Fibroblast of pulmonary artery (primary cell): ENCODE results near the gene NPLOC4.

ENCODE experiments used
- DNase-seq: peaks from one replicate; pipeline ENCODE4 v3.0.0-alpha.2; 2010; ENCODE audit warnings: low read depth
- H3K4me3 ChIP-seq: replicated peaks from 2 replicates; pipeline ENCODE4 v1.5.1; 2011; ENCODE audit warnings: low read depth, mild to moderate bottlenecking, control low read depth, low read length, moderate library complexity
- TF ChIP-seq, protein P1 (sequence below): IDR thresholded peaks from 2 replicates; pipeline ENCODE4 v1.5.1; 2011; ENCODE audit warnings: mild to moderate bottlenecking, control low read depth, low read length, inconsistent platforms; ENCODE audit errors: missing control alignments

NPLOC4 gene

GRCh38 chr17:81514739-81515529 lies 122.0 kb downstream of the NPLOC4 start:
- H3K4me3 ChIP-seq: peak overlapping the region; percentile 76
- TF ChIP-seq, protein P1, sequence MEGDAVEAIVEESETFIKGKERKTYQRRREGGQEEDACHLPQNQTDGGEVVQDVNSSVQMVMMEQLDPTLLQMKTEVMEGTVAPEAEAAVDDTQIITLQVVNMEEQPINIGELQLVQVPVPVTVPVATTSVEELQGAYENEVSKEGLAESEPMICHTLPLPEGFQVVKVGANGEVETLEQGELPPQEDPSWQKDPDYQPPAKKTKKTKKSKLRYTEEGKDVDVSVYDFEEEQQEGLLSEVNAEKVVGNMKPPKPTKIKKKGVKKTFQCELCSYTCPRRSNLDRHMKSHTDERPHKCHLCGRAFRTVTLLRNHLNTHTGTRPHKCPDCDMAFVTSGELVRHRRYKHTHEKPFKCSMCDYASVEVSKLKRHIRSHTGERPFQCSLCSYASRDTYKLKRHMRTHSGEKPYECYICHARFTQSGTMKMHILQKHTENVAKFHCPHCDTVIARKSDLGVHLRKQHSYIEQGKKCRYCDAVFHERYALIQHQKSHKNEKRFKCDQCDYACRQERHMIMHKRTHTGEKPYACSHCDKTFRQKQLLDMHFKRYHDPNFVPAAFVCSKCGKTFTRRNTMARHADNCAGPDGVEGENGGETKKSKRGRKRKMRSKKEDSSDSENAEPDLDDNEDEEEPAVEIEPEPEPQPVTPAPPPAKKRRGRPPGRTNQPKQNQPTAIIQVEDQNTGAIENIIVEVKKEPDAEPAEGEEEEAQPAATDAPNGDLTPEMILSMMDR: no peak
- peak; percentile 83 for DNase-seq

DNA sequence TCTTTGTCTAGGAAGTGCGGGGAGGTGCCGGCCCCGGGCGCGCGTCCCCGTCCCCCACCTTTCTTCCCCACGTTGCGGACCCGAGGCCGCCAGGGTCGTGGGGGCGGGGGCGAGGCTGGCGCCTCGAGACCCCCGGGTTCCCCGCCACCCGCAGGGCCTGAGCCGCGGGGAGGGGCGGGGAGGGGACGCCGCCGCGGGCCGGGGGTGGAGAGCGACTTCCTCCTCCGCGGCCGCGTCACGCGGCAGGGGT lies 122.5 kb downstream of the NPLOC4 start:
- TF ChIP-seq, protein P1: no peak
- no peak for DNase-seq
- peak overlapping the region; percentile 76 for H3K4me3 ChIP-seq

GRCh38 chr17:81513753-81514488 lies 123.0 kb downstream of the NPLOC4 start:
- TF ChIP-seq, protein P1: no peak
- H3K4me3 ChIP-seq: peak overlapping the region; percentile 76
- peak; percentile 75 for DNase-seq

DNA sequence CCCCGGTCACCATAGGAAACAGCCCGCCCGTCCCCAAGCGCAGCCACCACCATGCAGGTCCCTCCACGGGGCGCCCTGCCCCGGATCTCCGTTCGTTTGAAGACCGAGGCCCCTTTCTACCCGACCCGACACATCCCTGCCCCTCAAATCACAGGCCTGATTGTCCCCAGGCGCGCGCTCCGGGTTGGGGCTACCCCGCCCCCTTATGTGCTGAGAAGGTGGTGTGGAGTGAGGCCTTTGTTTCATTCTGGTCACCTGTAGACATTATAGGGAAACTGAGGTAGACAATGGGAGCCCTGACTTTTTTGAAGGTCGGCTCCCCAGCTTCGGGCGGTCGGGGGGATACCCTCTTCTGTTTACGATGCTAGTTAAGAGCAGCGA lies 123.5 kb downstream of the NPLOC4 start:
- DNase-seq: peak; percentile 57

GRCh38 chr17:81512562-81513371 lies 124.1 kb downstream of the NPLOC4 start, which contains the start of gene ACTG1:
Gene ACTG1, minus strand, starts transcription at chr17:81512799. Its CDS starts 445 bp downstream, at chr17:81512354.
- peak within 1 kb of the TSS; percentile 95 for H3K4me3 ChIP-seq
- peak; percentile 94 for DNase-seq
- TF ChIP-seq, protein P1: no peak

More for the DNA sequence above, 123.5 kb downstream of the NPLOC4 start:
- peak overlapping the region; percentile 76 for H3K4me3 ChIP-seq
- TF ChIP-seq, protein P1: no peak

DNA sequence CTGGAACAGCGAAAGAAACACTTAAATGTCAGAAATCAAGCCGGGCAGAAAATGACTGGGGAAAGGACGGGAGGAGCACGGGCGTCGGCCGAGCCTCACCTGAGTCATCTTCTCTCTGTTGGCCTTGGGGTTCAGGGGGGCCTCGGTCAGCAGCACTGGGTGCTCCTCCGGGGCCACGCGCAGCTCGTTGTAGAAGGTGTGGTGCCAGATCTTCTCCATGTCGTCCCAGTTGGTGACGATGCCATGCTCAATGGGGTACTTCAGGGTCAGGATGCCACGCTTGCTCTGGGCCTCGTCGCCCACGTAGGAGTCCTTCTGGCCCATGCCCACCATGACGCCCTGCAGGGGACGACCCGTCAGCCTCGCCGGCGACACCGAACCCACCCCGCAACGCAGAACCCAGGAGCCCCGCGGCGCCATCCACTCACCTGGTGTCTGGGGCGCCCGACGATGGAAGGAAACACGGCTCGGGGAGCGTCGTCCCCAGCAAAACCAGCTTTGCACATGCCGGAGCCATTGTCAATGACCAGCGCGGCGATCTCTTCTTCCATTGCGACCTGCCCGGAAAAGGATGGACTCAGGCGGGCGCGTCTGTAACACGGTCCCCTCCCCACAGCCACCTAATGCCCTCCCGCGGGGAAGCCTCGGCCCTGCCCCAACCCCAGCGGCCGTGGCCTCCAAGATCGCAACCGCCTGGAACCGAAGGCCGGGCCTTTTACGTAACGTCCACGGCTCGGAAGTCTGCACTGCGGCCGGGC lies 124.9 kb downstream of the NPLOC4 start:
- peak; percentile 20 for DNase-seq
- TF ChIP-seq, protein P1: no peak
- H3K4me3 ChIP-seq: peak overlapping the region; percentile 95
